Ecto neural progenitor cell (in vitro differentiated cells): Measurements from ENCODE around the gene CIRBP.

ENCODE experiments used
- DNase-seq: peaks from one replicate; pipeline ENCODE4 v3.0.0-alpha.2; 2018; ENCODE audit warnings: low spot score

Gene CIRBP

DNA sequence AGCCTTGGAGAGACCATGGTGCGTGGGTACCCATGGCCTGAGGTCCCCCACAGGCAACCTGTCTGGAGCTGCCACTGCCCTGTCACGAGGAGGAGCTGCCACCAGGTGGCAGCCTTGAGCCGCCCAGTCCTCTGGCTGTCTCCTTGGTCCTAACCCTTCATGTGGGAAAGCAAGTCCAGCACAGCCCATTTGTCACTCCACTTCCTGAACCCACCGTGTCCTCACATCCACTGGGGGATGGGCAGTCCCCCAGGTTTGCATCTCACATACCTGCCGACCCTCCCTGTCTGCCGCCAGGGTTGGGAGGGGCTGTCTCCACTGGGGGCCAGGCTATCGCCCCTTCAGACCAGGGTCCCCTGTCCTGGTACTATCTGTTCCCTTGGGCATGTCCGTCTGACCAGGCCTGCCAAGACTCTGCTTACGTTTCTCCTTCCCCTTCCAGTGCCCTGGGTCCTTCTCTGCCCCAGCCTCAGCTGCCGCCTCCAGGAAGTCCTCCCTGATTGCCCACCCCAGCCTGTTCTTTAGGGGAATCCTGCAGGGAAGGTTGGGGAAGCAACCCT, 10.7 kb downstream of the CIRBP start:
- DNase-seq = peak; percentile 92

DNA sequence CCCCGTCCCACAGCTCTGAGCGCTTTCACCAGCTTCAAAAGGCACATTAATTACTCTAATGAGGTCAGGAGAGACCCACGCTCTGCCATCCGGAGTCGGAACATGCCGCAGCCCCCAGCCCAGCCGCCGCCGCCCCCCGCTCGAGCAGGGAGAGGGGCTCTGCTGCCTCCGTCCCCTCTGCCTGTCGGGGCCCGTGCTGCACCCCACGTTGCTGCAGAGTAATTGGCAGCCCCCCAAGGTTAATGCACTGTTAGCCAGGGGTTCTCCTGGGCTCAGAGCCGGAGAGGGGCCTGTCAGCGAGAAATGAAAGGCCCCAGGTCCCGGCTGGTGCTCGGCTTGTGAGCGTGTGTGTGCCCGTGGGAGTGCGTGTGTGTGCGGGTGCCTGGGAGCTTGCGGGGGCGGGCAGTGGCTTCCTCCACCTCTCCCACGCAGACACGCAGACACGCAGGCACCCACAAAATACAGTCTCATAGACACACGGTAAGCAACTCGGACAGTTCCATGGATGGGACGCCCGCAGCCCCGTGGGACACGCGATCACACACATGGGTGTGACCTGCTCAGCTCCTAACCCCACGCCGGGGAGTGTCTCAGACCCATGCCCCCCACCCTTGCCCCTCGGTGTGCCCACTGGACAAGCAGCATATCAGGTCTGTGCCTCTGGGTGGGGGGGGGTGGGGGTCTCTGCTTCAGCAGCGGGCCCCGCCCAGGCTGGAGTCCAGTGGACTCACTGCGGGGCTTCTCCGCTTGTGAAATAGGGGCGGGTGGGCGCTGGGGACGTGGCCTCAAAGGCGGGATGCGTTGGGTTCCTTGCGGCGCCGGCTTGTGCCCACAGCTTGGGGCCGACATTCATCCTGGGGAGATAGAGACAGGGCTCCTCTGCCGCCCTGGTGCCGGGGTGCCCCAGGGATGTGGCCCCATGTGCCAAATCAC, 11.8 kb downstream of the CIRBP start:
- DNase-seq = no peak

DNA sequence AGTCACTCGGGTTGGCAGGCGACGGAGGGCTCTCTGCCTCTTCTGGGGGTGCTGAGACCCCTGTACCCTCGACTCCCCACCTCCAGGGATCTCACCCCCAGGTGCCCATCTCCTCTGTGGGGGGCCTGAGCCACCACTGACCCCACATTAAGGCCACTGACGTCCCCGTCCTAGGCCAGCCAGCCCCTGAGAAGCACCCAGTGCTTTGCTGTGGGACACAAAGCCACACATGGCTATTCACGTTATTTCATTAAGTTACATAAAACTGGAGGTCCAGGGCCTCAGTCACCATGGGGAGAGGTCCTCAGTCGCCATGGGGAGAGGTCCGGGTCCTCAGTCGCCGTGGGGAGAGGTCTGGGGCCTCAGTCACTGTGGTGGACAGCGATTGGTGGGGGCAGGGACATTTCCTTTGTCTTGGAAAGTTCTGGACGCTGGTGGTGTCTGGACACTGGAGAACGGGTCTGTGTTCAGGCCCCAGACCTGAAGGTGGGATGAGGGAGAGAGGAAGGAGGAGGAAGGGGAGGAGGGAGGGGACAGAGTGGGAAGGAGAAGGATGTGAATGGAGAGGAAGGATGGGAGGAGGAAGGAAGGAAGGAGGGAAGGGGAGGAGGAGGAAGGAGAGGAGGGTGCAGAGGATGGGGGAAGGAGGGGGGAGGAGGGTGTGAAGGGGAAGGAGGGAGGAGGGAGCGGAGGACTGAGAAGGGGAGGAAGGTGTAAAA, 12.6 kb downstream of the CIRBP start:
- no peak for DNase-seq

DNA sequence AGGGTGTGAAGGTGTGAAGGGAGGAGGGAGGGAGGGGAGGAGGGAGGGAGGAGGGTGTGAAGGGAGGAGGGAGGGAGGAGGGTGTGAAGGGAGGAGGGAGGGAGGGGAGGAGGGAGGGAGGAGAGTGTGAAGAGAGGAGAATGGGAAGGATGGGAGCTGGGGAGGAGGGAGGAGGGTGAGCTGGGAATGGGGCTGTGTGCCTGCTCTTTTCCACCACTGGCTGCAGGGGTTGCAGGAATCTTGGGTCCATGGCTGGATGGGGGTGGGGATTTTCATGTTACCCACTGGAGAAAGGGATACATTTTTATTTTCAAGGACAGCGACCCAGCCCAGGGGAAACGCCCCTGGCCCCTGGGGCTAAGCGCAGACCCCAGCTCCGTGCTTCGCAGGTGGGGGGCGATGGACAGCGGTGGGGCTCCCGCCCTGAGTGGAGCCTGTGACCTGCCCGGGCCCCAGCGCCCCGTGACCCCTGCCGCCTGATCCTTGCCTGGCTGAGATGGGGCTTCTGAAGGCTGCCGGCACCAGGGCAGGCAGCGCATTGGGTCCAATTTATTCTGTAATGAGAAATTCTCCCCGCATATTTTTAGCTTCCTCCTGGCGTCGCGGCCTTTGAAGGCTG, 13.6 kb downstream of the CIRBP start:
- no peak for DNase-seq

DNA sequence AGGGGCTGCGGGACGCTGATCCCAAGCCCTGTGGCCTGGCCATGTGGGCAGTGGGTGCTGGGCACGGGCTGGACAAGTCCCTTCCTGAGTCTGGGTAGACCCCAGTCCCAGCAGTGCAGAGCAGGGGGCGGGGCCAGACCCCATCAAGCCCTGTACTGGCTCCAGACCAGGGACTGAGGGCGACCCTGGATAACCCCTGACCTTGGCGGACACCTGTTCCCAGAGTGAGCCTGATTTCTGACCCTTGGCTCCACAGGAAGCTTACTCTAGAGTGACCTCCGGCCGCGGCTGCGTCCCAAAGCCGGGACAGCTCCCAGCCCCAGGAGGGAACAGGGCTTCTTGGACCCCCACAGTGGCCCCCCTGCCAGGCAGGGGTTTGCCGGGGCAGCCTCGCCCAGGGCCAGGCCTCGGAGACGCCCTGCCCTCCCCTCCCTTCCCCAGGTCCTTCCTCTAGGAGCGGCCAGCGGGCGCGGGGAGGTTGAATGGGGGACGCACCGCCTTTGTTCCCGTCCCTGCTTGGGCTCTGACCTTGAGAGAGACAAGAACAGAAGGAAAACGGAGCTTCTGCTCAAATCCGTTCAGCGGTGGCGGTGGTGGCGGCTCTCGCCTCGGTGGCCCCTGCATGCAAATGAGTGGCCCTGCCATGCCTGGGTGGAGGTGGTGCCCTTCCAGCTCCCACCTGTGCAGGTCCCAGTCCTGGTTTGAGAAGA, 14.2 kb downstream of the CIRBP start:
- DNase-seq = no peak

DNA sequence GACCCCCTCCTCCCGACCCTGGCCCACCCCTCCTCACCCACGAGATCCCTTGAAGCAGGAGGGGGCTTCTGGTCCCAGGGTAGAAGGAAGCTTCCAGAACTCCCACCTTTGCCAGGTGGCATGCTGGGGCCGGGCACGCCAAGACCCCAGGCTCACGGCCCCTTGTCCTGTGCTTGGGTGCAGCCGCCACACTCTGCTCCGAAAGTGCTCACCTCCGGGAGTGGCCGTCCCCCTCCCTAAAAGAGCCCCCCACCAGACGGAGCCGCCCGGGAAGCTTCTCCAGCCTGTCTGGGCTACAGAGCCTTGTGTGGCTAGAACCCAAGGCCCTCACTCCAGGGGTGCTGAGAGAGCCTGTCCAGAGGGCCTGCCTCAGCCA, 14.8 kb downstream of the CIRBP start:
- no peak for DNase-seq

DNA sequence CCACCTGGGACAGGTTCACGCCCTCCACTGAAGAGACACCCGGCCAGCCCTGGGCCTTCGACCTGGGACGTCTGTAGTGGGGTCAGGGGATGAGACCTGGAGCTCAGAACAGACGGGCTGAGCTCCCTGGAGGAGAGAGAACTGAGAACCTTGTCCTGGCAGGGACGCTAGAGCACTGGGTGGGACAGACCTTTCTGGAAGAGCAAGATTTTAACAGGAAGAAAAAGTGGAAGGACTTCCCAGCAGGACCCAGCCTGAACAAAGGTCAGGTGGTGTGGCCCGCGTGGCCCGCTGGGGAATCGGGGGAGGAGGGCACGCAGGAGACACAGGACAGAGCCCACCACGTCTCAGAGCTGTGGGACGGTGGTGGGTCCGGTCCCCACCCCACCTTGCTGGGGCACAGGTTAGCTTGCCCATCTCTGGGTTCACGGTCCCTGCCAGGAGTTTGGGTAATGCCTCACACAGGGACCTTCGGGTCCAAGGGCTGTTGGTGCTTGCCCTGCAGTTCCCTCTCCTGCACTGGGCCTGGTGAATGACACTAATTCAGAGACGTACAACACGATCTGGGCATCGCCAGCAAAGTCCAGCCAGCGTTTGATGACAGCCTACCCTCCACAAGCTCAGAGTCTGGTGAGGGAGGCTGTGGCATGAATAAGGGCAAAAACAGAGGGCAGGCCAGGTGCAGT, 15.3 kb downstream of the CIRBP start:
- DNase-seq = no peak

DNA sequence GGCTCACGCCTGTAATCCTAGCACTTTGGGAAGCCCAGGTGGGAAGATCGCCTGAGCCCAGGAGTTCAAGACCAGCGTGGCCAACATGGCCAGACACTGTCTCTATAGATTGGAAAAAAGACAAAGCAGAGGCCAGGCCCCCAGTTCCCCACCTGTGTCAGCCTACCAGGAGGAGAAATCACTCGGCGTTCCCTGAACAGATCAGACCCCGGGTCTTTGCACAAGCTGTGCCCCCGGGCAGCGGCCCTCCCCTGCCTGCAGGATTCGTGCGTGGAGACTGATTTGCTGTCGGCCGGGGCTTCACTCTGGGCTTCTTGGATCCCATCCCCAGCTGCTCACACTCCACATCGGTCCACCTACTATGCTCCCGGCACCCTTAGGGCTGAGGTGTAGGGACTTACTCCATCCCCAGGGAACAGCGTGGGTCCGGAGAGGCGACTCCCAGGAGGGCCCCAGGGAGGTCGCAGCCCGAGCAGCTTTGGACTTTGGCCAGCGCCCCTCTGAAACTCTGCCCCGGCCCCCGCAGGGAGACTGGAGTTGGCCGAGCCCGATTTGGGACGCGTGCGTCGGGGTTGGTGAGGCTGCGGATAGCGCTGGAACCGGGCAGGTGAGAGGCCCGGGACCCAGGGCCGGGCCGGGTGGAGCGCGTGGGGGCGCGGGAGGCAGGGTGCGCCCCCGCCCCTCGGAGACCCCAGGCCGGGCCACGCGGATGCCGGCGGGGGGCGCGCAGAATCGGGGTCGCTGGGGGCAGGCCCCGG, 16.0 kb downstream of the CIRBP start:
- peak; percentile 72 for DNase-seq

DNA sequence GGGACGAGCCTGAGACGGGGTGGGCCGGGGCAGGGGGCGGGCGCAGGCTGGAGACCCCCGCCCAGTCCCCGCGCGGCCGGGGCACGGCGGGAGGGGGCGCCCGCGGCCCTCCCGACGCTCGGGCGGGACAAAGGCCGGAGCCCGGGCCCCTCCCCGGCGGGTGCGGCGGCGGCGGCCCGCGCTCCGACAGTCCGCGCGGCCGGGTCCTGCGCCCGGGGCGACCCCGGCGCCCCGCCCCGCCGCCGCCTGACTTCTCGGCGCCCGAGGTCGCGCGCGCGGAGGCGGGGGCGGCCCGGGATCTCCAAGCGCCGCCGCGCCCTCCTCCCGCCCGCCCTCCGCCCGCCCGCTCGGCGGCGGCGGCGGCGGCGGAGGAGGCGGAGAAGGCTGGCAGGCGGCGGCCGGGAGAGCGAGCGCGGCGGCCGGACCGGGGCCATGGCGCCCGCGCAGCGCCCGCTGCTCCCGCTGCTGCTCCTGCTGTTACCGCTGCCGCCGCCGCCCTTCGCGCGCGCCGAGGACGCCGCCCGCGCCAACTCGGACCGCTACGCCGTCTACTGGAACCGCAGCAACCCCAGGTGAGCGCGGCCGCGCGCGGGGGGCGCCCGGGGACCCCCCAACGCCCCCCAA, 16.7 kb downstream of the CIRBP start, which contains the start of gene EFNA2:
Gene EFNA2 (plus strand): TSS at position 137 of the 624 bp plus-strand sequence. CDS start 296 bp downstream, at position 433.
- DNase-seq = no peak

DNA sequence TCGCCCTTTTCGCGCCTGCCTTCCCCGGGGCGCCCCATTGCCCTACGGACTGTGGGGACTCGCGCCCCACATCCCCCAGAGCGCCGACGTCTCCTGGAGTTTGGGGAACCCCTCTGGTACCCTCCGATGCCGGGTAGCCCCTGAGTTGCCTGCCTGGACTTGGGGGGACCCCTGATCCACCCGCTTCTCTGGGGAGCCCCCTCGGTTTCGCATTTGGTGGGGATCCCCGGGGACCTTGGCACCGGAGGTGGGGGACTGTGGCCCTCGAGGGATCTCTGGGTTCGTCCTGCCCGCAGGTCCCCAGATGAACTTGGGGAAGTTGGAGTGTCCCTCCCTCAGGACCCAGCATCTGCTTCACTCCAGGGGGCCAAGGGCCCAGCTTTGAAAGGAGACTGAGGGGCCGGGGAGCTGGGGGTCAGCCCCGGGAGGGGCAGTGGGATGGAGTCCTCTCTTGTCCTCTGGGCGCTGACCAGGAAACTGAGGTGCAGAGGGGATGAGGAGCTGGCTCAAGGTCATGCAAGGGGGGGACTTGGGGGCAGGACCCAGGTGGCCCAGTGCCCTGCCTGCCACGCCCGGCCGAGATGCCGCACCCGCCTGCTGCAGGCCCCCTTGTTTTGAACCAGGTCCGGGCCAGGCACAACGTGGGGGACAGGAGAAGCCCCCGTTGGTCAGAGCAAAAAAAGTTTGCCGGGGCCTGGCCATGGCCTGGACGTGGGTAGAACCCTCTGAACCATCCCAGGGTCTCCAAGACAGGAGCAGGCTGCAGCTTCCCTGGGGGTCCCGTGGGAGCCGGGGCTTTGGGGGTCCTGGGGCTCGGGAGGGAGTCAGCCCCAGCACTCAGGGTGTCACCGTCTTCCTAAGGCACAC, 17.6 kb downstream of the CIRBP start:
- DNase-seq = no peak

DNA sequence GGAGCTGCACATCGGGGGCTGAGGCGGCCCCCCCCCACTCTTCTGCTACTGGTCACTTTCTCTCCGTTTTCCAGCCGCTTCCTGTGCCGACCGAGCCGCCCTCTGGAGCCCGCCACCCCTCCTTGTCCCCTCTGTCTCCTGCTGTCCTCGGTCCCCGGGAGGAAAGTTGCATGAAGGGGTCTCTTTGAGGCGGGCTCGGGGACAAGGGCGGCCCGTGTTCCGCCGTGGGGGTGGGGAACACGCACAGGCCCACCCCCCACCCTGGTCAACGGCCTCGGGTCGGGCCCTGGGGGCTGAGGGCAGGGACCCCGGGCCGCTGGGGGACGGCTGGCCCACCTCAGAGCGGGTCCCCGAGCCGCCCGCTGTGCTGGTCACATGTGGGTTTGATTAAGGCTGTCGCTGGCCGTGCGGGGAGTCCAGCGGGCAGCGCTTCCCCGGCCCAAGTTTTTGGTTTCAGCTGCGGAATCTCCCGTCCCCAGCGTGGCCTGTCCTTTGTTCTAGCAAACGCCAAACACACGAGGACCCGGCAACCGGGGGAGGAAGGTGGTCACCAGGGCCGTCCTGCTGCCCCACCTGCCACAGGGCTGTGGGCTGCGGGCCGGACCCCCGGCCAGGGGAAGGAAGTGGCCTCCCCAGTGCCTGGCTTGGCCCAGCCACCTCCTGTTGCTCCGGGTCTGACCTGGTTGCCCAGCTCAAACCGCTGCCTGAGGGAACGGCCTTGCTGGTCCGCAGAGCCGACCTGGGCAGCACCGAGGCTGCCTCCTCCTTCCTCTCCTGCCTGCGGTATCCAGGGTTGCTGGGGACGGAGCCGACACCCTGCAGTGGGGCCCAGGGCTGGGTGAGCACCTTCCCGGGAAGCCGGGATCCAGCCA, 18.5 kb downstream of the CIRBP start:
- no peak for DNase-seq

DNA sequence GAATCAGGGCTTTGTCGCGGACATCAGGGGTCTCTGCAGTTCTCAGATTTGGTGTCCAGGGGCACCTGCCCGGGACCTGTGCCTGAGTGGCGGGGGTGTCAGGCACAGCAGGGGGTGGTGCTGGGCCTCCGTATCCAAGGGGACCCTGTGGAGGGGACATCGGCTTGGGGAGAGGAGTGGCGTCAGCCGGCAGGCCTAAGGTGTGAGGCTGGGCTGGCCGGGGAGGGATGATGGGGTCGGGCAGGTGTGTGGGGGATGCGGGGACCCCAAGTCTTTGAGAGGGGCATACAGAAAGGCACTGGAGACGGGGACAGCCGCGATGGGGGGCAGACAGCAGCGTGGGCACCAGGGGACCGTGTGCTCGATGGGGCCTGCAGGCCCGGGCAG, 19.1 kb downstream of the CIRBP start:
- no peak for DNase-seq

DNA sequence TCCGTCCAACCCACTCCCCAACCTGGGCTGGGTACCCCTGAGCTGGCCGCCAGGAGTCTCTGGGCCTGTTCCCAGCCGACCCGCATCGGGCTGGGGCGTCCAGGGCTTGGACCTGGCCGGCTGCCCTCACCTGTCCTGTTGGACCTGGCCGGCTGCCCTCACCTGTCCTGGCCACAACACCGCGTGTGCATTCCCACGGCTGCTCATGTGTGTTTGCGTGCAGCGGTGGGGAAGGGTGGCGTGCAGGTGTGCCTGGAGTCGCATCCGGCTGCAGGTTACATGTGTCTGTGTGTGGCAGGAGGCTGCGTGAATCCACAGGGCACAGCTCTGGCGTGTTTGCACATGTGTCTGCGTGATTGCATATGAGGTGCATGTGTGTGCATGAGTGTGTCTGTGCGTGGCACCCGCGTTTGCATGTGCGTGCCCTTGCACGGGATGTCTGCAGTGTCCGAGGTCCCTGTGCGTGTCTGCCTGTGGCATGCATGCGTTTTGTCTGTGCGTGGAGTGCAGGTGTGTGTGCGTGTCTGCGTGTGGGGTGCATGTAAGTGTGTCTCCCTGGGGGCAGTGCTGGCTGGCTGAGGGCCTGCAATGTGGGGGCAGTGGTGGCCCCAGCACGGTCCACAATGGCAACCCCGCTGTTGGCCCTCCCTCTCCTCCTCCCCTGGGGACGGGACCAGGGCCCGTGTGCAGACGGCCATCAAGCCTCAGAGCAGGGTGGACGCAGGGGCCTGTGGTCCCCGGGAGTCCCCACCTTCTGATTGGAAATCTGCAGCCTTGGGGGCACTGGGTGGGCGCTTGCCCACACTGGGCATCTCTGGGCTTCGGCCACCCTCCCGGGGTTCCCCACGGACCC, 19.9 kb downstream of the CIRBP start:
- no peak for DNase-seq

DNA sequence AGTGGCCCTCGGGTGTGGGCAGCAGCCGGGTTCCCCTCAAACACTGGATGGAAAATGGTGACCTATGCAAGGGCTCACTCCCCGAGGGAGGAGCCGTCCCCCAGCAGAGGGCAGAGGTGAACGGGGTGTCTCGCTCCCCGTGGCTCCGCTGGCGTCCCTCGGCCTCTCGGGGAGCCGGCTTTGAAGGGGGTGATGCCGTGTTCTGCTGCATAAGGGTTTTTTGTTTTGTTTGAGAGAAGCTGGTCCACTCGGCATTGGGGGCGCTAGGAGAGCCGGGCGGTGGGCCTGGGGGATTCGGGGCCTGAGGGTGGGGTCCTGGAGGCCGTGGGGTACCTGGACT, 20.5 kb downstream of the CIRBP start:
- no peak for DNase-seq

DNA sequence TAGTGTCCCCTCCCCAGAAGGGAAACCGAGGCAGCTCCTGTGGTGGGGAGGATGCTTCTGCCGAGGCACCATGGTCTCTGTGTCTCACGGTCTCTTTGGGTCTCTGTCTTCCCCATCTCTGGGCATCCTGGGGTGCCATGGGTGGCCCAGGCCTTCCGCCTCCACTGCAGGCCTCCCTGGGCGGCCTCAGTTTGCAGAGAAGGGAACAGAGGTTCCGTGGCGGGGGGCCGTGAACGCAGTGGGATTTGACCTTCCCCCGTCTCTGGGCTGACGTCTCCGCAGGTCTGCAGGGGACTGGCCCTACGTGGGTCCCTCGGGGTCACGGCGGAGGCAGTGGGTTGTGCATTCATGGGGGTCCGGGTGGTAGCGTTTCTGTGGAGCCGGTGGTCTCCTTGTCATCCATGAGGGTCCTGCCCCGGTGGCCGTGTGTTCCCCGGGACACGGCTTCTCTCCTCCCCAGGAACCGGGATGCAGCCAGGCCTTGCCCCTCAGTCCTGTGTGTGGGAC, 21.1 kb downstream of the CIRBP start:
- DNase-seq = no peak

DNA sequence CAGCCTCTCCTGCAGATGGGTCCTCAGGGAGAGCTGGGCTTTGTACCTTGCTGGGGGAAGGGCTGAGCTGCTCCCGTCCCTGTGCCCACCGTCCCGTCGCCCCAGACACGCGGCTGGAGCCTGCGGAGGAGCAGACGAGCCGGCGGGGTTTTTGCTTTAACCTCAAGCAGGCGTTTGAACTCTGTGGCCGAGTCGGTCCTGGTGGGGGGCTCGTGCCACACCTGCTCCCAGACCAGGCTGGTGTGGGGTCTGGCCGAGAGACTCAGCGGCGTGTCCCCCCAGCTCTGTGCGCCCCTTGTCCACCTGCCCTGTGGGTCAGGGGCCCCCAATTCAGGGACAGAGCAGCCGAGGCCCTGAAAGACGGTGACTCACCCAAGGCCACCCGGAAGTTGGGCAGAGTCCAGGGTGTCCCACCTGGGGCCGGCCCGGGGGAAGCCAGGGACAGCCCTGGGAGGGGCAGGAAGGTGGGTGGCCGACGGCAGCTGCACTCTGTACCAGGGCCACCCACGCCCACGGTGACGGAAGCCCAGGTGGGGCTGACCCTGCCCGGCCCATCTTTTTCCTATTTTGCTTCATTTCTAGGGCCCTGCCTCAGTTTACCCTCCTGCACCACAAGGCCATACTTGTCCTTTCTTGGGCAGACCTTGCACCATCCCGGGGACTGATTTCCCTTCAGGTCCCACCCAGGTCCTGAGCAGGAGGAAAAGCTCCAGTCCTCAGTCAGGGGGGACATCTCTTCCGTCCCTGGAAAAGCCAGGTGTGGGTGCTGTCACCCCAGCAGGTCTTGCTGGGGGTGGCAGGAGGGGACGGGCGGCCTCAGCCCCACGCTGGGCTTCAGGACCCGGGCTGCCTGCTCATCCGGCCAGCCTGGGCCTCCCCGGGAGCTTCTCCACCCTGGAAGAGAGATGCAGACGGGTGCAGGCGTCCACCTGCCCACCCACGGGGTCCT, 21.8 kb downstream of the CIRBP start:
- no peak for DNase-seq
